Inflammatory macrophage treated with lipopolysaccharide for 1 hour (primary cell): ENCODE results near the gene EXOC6B.
"Not testable (repeated sequence)": the region's sequence is repeated elsewhere in the genome, so short reads cannot be mapped to it uniquely, and the experiment has no call there.

ENCODE experiments used
- DNase-seq, 2 donors: peaks; one replicate each; pipeline ENCODE4 v3.0.0-alpha.2; 2020 to 2022

Gene EXOC6B

DNA sequence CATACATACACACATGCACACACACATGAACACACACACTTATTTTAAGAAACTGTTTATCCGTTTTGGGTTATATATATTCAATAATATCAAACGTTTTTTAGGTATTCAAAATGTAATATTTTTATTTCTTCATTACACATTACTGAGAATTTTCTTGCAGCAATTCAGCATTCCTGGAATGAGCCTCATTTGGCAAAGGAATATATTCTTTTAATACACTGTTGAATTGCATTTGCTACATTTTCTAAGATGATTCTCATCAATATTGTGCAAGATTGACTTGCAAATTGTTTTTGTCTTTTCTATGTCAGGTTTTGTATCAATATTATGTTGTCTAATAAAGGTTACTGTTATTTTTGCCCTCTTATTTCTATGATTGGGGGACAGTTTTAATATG, 402.1 kb downstream of the EXOC6B start:
- DNase-seq: no peak

DNA sequence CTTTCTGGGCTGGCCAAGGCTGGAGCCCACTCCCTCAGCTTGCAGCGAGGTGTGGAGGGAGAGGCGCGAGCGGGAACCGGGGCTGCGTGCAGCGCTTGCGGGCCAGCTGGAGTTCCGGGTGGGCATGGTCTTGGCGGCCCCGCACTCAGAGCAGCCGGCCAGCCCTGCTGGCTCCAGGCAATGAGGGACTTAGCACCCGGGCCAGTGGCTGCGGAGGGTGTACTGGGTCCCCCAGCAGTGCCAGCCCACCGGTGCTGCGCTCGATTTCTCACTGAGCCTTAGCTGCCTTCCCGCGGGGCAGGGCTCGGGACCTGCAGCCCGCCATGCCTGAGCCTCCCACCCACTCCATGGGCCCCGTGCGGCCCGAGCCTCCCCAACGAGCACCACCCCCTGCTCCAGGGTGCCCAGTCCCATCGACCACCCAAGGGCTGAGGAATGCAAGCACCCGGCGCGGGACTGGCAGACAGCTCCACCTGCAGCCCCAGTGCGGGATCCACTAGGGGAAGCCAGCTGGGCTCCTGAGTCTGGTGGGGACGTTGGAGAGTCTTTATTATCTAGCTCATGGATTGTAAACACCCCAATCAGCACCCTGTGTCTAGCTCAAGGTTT, 404.0 kb downstream of the EXOC6B start:
- not testable (repeated sequence) for DNase-seq

DNA sequence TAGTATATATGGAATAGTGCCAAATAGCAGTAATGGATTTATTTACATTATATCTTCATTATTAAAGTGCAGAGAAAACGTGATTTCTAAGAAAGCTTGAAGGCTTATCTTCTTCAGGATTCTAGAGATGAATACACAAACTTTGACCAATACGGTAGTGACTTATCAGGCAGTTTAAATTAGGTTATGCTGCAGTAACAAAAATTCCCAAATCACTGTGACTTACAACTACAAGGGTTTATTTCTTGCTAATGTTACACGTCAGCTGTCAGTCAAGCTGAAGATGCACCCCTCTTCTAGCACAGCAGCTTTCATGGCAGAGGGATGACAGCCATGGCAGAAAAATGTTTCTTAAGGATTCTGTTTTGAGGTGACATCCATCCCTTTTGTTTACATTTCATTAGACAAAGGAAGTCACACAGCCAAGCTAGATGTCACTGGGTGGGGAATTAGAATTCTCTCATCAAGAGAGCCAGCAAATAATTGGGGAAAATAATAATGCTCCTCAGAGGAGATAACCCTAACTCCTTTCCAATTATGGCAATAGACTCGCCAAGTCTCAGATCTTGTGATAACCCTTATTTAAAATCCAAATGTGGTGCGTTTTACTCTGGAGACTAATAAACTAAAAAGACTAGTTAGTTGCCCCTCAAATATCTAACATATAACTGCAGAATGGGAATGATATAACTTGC, 409.9 kb downstream of the EXOC6B start:
- no peak for DNase-seq

DNA sequence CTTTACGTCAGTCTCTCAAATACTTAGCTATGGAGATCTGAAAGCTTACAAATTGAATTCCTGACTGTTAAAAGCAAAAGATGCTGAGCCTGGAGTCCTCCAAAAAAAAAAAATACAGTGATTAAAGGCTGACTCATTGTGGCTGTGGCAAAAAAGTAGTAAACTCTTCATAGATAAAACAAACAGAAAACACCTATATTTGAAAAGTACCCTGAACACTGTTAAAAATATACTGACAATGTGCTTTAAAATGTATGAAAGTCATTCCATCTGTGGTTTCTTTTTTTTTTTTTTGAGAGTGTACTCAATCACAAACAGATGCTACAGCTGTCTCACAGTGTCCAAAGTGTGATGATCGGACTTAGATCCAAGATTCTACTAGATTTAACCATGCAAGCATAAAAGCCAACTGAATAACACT, 410.6 kb downstream of the EXOC6B start:
- no peak for DNase-seq

DNA sequence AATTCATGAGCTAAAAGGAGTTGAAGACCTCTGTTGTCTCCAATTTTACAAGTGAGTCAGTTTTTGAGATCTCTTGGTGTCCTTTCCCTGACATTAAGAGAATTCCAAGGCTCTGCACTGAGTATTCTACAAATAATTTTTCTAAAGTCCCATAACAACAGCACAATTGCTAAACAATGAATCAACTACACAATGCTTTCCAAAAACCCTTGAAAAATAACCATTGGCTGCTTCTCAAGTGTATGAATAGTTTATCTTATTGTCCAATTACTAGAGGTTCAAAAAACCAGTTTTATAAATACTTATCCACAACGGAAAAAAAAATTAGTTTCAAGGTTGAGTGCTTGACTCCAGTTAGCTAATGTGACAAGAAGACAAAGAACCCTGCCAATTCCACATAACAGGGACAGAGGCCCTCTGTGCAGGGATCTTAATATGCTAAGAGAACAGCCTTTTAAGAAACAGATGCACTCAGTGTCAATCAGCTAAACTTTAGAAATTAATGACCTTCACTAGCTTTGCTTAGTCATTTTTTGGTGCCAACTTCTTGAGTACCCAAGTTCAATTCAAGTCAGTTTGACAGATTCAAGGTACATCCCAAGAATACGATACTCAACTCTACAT, 411.6 kb downstream of the EXOC6B start:
- no peak for DNase-seq

DNA sequence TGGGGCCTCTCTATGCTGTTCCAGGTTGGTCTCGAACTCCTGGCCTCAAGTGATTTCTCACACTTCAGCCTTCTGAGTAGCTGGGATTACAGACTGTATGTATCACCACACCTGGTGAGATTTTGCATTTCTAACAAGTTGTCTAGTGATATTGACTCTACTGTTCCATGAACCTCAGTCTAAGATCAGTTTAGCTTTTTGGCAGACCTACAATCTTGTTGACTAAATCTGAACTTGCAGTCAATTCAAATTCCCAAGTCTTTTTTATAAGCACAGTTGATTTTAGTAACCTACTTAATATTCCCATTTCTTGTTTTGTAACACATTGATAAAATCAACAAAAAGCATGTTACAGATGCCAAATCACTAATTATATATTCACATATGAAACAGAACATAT, 412.1 kb downstream of the EXOC6B start:
- no peak for DNase-seq

DNA sequence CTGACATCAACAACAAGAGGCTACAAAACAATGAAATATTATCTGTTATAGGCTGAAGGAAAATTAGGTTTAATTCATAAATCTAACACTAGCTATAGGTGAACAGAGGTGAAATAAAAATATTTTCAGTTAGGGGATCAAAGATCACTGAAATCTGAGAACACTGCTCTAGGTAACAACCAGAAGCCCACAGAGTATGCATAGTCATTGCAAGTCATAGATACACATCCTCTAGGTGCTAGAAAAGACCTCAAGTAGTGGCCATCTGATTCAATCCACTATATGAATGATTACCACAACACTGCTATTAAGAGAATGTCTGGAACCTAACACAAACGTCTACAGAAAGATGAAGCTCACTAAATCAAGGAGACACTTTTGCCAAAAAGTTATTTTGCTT, 413.6 kb downstream of the EXOC6B start:
- no peak for DNase-seq

DNA sequence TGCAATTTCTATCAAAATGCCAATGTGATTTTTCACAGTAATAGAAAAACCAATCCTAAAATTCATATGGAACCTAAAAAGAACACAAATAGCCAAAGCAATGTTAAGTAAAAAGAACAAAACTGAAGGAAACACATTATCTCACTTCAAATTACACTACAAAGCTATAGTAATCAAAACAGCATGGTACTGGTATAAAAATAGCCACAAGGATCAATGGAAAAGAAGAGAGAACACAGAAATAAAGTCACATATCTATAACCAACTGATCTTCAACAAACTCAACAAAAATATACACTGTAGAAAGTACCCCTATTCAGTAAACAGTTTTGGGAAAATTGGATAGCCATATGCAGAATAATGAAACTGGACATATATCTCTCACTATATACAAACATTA, 426.0 kb downstream of the EXOC6B start:
- no peak for DNase-seq

DNA sequence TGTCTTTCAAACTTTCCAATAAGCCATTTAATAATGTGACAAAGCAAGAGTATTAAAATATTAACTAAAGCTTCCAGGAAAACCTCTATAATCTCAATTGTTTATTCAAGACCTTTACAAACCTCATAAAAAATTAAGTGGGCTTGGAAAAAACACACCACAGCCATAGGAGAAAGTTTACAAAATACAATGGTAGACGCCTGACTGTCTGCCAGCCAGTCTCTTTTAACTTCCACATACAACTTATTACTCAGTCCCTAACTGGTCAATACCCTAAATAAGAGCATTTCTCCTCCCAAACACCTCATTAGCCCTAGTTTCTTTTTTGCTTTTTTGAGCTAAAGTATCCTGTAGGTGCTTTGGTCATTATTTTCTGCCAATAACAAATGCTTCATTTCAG, 430.7 kb downstream of the EXOC6B start:
- DNase-seq: no peak

DNA sequence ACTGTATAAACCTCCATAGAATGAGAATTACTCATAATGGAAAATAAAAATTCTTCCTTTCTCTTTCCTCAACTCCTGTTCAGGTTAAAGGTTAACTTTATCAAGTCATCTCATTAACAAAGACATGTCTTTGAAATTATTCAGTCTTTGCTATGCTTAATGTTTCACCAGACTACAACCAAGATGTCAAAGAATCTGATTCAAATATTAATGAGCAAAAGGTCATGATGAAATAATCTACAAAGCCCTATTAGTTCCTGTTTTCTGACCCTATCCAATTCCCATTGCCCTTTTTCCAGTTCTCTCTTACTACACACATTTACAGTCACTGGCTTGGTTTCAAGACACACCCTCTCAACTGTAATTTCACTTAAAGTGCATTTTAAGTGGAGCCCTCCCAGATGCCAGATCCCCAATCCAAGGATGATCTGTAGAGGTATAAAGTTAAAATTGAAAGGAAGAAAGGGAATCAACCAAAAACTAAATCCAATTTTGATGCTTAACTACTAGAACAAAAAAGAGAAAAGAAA, 431.2 kb downstream of the EXOC6B start:
- DNase-seq: no peak

DNA sequence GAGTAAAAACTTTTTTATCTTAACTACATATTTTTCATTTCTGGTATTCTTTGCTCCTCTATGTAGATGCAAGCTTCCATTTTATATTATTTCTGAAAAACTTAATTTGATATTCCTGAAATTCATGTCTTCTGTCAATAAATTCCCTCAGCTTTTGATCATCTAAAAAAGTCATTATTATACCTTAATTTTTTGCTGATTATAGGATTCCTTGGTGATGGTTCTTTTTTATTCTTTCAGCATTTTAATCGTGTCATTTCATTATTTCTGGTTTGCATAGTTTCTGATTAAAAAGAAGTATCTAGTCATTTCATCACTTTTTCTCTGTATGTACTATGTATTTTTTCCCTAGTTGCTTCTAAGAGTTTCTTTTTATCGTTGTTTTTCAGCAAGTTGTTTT, 436.4 kb downstream of the EXOC6B start:
- DNase-seq: no peak

DNA sequence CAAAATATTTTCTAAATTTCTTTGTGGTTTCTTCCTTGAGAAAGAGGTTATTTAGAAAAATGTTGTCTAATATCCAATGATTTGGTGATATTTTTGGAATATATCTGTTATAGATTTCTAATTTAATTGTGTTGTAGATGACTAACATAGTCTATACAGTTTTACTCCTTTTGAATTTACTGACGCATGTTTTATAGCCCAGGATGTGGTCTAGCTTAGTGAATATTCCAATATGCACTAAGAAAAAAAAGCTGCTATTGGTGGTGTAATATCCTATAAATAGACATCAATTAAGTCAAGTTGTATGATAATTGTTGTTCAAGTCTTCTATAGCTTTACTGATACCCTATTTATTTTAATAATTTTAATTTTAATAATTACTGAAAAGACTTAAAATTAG, 437.6 kb downstream of the EXOC6B start:
- DNase-seq: no peak

DNA sequence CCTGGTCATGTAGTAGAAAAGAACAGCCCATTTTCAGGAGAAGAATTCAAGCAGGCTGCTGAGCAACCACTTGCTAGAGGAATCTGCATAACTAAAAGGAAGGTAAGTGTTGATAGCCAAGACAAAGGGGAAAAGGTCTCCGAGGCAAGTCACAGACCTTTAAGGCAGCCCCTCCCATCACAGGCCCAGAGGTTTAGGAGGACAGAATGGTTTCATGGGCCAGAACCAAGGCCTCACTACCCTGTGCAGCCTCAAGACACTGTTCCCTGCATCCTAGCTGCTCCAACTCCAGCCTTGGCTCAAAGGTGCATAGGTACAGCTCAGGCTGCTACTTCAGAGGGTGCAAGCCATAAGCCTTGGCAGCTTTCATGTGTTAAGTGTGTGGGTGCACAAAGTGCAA, 439.5 kb downstream of the EXOC6B start:
- DNase-seq: no peak

DNA sequence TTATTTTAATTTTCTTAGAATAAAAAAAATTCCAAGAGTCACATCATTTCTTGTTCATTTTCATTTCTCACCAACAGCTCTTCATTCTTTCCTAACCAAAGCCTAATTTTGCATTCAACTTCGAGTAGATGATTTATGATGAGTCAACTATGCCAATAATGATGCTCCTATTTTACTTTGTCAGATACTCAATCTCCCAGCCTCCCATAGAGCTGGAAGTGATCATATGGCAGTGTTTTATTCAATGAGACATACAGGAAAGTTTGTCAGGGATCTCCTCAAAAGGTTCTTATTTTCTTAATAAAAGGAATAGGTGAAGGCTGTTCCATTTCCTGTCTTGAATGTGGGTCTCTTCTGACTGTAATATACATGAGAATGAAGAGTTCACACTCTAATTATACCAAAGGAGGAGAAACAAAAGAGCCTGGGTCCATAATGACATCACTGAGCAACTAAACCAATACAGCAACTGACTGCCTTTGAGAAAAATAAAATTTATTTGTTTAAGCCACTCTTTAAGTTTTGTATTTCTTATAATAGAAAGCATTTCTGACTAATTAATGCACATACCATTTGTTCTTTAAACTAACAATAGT, 447.0 kb downstream of the EXOC6B start:
- no peak for DNase-seq

DNA sequence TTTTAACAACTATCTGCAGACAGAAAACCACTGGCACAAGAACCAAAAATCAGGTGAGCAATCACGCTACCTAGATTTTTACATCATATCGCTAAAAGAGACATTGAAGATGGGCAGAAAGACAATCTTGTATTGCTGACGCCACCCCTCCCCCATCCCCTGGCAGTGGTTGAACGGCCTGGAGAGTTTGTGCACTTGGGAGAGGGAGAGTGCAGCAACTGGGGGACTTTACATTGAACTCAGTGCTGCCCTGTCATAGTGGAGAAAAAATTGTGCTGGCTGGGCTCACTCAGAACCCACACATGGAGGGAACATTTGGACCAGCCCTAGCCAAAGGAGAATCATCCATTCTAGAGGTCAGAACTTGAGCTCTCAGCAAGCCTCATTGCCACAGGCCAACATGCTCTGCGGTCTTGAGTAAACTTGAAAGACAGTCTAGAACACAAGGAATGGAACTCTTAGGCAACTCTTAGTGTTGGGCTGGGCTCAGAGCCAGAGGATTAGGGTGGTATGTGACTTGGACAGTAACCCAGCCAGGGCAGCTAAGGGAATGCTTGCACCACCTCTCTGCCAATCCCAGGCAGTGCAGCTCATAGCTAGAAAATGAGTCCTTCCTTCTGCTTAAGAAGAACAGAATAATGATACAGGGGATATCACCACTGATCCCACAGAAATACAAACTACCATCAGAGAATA, 458.2 kb downstream of the EXOC6B start:
- no peak for DNase-seq

DNA sequence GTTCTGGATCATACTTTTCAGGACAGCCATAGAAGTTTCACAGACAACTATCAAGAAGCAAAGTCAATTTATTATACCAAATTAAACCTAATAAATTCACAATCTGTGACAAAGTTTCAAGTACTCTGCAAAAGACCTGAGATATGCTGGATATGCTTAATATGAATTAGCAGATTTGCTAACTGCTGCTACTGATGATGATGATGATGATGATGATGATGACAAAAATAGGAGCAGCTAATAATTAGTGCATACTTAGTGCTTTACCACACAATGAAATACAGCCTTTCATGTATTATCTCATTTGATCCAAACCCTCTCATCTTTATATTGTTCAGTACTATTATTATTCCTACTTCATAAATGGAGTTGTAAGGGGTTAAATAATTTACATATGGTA, 462.4 kb downstream of the EXOC6B start:
- no peak for DNase-seq

DNA sequence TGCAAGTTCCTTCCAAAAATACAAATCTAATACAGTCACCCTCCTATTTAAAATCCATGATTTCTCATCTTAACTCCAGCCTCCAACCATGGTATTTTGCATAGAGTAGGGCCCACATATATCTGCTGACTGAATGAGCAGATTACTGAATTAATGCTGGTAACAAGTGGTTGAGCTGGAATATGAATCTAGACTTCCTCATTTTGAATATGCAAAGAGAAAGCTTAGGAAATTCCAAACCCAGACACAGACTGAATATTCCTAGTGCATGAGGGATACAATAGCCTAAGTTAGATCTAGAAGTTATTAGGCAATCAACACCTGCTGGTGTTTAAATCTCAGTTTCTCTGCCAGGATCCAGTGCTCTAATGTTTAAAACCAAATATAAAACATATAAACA, 463.1 kb downstream of the EXOC6B start:
- peak in 1 of 2 donors; percentile 1 for DNase-seq

DNA sequence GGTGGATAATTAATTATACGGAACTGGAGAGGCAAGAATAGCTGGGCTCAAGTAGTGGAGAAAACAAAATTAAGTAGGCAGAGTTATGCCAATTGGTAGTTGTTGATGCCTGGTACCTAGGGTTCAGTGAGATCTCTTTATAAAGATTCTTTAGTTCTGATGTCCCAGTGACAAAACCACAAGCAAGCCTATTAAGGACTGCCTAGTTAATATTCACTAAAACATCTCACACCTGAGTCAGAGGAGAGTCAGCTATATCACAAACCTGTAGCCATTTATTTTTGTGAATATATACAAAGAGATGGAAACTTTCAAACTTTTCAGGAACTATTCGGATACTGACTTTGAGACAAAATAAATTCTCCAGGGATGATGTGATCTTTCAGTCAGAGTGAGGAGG, 464.3 kb downstream of the EXOC6B start:
- DNase-seq: no peak

DNA sequence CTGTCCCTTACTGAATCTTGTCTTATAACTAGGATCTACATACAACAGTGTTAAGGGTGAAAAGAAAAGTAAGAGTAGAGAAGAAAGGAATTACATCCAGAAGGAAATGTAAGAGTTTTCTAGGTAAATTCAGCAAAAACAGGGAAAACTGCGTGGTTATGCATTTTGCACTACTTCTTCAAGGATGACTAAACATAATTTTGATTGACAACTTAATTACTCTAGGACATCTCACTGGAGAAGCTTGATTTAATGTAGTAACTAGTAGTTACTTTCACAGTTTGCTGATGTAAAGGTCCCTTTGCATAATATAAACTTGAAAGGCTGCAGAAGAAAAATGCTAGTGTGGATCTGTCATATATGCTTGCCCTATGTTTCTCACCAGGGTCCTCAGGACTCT, 464.8 kb downstream of the EXOC6B start:
- no peak for DNase-seq

DNA sequence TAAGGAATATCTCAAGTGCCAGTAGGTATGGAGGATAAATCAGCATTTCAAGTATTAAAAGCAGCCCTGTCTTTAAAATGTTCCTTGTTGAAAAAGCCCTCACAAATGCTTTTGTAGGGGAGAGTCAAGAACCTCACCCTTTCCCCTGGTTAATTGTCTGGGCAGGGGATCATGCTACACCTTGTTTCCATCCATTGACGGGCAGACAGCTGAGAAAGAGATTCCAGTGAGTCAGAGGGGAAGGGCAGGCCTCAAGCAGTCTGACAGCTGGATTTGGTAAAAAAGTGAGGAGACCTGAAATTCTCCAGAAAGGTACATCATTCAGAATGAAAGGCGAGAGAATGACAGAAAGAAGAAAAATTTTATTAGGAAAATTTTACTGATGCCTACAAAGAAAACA, 475.0 kb downstream of the EXOC6B start:
- no peak for DNase-seq

DNA sequence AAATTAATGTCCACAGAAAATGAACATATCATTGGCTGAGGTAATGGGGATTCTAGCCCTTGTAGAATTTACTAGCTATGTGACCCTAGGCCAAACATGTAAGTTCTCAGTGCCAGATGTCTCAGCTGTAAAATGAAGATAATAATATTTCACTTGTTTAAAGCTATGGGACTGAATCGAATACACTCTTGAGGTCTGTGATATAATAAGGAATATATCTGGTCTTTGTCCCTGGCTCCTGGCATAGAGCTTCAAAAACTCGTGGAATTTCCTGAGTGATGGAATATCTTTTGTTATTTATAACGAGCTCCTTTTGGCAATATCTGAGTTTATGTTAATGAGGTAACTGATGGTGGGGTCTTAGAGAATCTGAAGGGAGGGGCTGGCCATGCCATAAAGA, 476.8 kb downstream of the EXOC6B start:
- no peak for DNase-seq

DNA sequence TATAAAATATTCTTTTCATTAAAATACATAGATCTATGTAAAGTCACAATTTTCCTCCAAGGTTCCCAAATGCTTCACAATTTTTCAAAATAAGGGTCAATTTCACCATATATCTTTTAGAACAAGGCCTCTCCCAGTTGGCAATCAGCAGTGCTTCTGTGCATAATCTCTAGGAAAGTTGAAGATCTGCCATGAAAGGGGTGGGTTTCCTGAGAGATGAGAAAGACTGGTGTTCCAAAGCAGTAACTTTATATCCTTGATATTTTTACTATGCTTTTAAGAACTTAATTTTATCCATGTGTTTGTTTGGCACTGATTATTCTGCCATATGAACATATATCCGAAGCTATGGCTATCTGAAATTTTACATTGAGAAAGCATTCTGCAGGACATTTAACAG, 478.8 kb downstream of the EXOC6B start:
- DNase-seq: no peak

DNA sequence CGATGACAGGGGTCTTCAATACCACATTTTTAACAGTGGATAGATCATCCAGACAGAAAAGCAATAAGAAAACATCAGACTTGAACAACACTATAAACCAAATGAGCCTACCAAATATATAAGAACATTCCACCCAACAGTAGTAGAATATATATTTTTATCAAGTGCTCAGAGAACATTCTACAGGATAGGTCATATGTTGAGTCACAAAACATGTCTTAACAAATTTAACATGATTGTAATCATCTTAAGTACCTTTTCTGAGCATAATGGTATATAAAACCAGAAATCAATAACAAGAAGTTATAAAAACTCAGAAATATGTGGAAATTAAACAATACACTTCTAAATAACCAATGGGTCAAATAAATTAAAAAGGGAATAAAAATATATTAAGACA, 484.2 kb downstream of the EXOC6B start:
- DNase-seq: no peak
